K562 (cell line): ENCODE results near the gene DMD. TPM values are rescaled to one million over a fixed set of nuclear protein-coding genes. Genes with fewer than 3 reads are reported as not detected.

Experiments used
- ATAC-seq: fragments of 200-7000 bp; cut with Tn5 transposase; 3 replicates; pipeline ENCODE4 v1.9.1; 2020; ENCODE audit warnings: moderate library complexity
- BruUV-seq: library from RNA; stranded (reverse); fragments of 400-500 nt; replicated peaks from 2 replicates; lab custom pipeline; 2021; lab: Mats Ljungman, UMichigan
- CTCF ChIA-PET: fragments of 300-600 bp; formaldehyde crosslinking; extraction: SDS; loops from one replicate; lab custom pipeline; 2021; ENCODE audit warnings: low intra/inter-chr PET ratio; lab: Yijun Ruan, JAX
- POLR2A ChIA-PET: fragments of 300-600, 350-650 bp; sonication (Branson Sonifier 250); formaldehyde crosslinking; extraction: SDS; loops from one replicate; lab custom pipeline; 2021; ENCODE audit warnings: antibody characterized with exemption, inconsistent platforms; lab: Yijun Ruan, JAX
- DNase-seq, 4 experiments: peaks; one replicate each; pipeline versions ENCODE4 v3.0.0 to v3.0.0-alpha.2; 2011 to 2018; ENCODE audit warnings: low spot score in 3 of 4, mixed read lengths in 3 of 4; ENCODE audit errors: extremely low read depth in 1 of 4
- FAIRE-seq: peaks from 2 replicates; lab custom pipeline; 2011; peaks lifted over from hg19 to GRCh38; lab: Jason Lieb, UNC
- H2AFZ ChIP-seq: 2 replicates; pipeline ENCODE4 v1.6.0; 2011; ENCODE audit warnings: low read depth, low read length, control low read depth, inconsistent platforms
- H3K27ac ChIP-seq: fragments of 200-600 bp; 3 replicates; pipeline ENCODE4 v1.8.0; 2011; ENCODE audit warnings: low read depth, mild to moderate bottlenecking, control low read depth, inconsistent platforms, low read length, moderate library complexity, mixed read lengths; ENCODE audit errors: extremely low read depth
- H3K27me3 ChIP-seq, 2 experiments: fragments of 300-600 bp in 1 of 2; 2 replicates in 1 of 2; 3 replicates in 1 of 2; pipeline versions ENCODE4 v1.6.0 to v1.8.0; 2011; ENCODE audit warnings: inconsistent platforms in 2 of 2, low read length in 2 of 2, mild to moderate bottlenecking in 1 of 2, mixed read lengths in 1 of 2, moderate library complexity in 1 of 2; ENCODE audit not compliant: control insufficient read depth in 2 of 2, insufficient read depth in 2 of 2
- H3K36me3 ChIP-seq: fragments of 300-600 bp; 3 replicates; pipeline ENCODE4 v1.8.0; 2011; ENCODE audit warnings: mild to moderate bottlenecking, low read length, inconsistent platforms; ENCODE audit not compliant: control insufficient read depth, insufficient read depth
- H3K4me1 ChIP-seq, 2 experiments: fragments of 200-600 bp in 1 of 2; replicated peaks in 1 of 2; 2 replicates in 1 of 2; 3 replicates in 1 of 2; pipeline versions ENCODE4 v1.5.1 to v1.8.0; 2011; ENCODE audit warnings: inconsistent platforms in 2 of 2, low read length in 2 of 2, mild to moderate bottlenecking in 1 of 2, mixed read lengths in 1 of 2, moderate library complexity in 1 of 2; ENCODE audit not compliant: control insufficient read depth in 2 of 2, insufficient read depth in 2 of 2
- H3K4me2 ChIP-seq: 2 replicates; pipeline ENCODE4 v1.6.1; 2011; ENCODE audit warnings: low read length, control low read depth, inconsistent platforms, mixed read lengths; ENCODE audit not compliant: insufficient read depth
- H3K4me3 ChIP-seq: fragments of 200-600 bp; sonication (generic), shearing (Covaris generic); 2 replicates; pipeline ENCODE4 v1.5.1; 2016; ENCODE audit warnings: control low read depth, inconsistent platforms
- H3K79me2 ChIP-seq: fragments of 200-600 bp; 3 replicates; pipeline ENCODE4 v1.8.0; 2011; ENCODE audit warnings: low read length, inconsistent platforms; ENCODE audit not compliant: control insufficient read depth, insufficient read depth
- H3K9ac ChIP-seq, 2 experiments: 2 replicates each; pipeline versions ENCODE4 v1.6.0 to v1.6.1; 2011; ENCODE audit warnings: low read depth in 2 of 2, low read length in 2 of 2, control low read depth in 1 of 2, inconsistent platforms in 1 of 2, mild to moderate bottlenecking in 1 of 2, mixed read lengths in 1 of 2; ENCODE audit not compliant: insufficient read depth in 1 of 2
- H3K9me1 ChIP-seq: one replicate; pipeline ENCODE4 v1.6.0; 2011; ENCODE audit warnings: inconsistent platforms, mild to moderate bottlenecking, low read length, moderate library complexity; ENCODE audit not compliant: control insufficient read depth, insufficient read depth
- H3K9me3 ChIP-seq: replicated peaks from 2 replicates; pipeline ENCODE4 v1.5.1; 2011; ENCODE audit warnings: low read depth, low read length, inconsistent platforms; ENCODE audit not compliant: control insufficient read depth, insufficient read depth
- H4K20me1 ChIP-seq: replicated peaks from 2 replicates; pipeline ENCODE4 v1.6.1; 2011; ENCODE audit warnings: low read length, inconsistent platforms, mixed read lengths; ENCODE audit not compliant: control insufficient read depth, insufficient read depth
- ARNT ChIP-seq, 2 experiments: fragments of 450-650 bp; IDR thresholded peaks; 2 replicates each; pipeline ENCODE4 v1.6.1; 2016; ENCODE audit warnings: mild to moderate bottlenecking in 1 of 2
- WGBS: fragments of 100-300 bp; shearing (Covaris generic); methylation state at CpG from one replicate; pipeline ENCODE4 v1.1.6; 2016; ENCODE audit warnings: low coverage, mixed read lengths; ENCODE audit not compliant: insufficient coverage; ENCODE audit errors: missing lambda C conversion rate; 5-methylcytosine and 5-hydroxymethylcytosine counted together
- in situ Hi-C: fragments of 300-500 bp; cut with MboI; formaldehyde crosslinking; loops from 4 replicates; pipeline ENCODE4 v1.15.0; 2018; ENCODE audit warnings: inconsistent platforms, mixed read lengths
- intact Hi-C: fragments of 100-400 bp; cut with micrococcal nuclease; formaldehyde crosslinking; loops from 2 replicates; pipeline ENCODE4 v1.14.2; 2022
- polyA plus RNA-seq, 8 experiments: library from polyadenylated mRNA; depleted of rRNA in 4 of 8; stranded (reverse) in 5 of 8; unstranded in 3 of 8; fragments of >200 nt; fragmentation: Nextera tagmentation in 2 of 8; fragmentation: Illumina TruSeq in 1 of 8; extraction: Ambion mirVana in 2 of 8; extraction: Trizol in 1 of 8; gene quantifications; 2 replicates each; pipeline versions ENCODE4 v1.2.1 to v1.2.3, GENCODE V29; 2011 to 2014; ENCODE audit warnings: inconsistent platforms in 1 of 8, missing spikeins in 1 of 8
- total RNA-seq, 7 experiments: library from RNA; depleted of rRNA in 6 of 7; stranded (reverse); fragments of >200 nt in 6 of 7; fragmentation: Illumina TruSeq in 2 of 7; extraction: Trizol in 2 of 7; gene quantifications; 2 replicates each; pipeline versions ENCODE4 v1.2.1 to v1.2.3, GENCODE V29; 2011 to 2021; ENCODE audit warnings: low replicate concordance in 1 of 7
- TF ChIP-seq, protein P1 (sequence below): fragments of 450-650 bp; IDR thresholded peaks from 2 replicates; pipeline ENCODE4 v1.6.1; 2017; ENCODE audit warnings: antibody characterized with exemption
- TF ChIP-seq, protein P2 (sequence below): IDR thresholded peaks from 2 replicates; pipeline ENCODE4 v1.6.1; 2016; ENCODE audit warnings: missing genetic modification characterization, missing compliant biosample characterization
- TF ChIP-seq, protein P3 (sequence below): fragments of 250-450 bp; sonication (Bioruptor Pico); IDR thresholded peaks from 2 replicates; pipeline ENCODE4 v1.4.0; 2020; ENCODE audit warnings: borderline replicate concordance
- TF ChIP-seq, protein P4 (sequence below): fragments of 250-450 bp; sonication (Bioruptor Pico); IDR thresholded peaks from 2 replicates; pipeline ENCODE4 v1.5.0; 2021; ENCODE audit warnings: mild to moderate bottlenecking, moderate library complexity

Gene DMD
- total and polyA plus RNA-seq, 9 of the 15 experiments (the other 6 are each of a cell fraction or from before 2014, with no cell fraction given) = 3.8 to 20.4 (median 11.4) TPM

DNA sequence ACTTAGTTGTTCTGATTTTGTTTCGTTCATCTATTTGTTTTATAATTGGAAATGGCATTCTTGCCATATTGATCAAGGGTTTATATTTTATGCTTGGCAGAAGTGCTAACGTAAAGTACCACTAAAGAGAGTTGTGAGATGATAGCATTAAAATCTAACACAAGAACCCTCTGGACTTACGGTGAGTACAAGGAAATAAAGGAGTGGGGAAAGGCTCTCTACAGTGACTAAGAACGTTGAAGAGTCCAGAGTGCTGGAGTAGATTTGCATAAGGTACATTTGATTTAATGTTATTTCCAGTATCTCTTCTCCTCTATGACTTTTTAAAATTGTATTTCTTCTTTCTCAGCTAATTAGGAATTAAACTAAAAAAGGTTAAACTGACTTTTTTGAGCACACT is 612.6 kb downstream of the DMD start:
- Histone ChIP-seq H3K27me3 (no peaks in the 10 kb centered on the region), H3K9ac (no peak overlapping the region), H3K9me3 (no peaks in the 10 kb centered on the region)
- FAIRE-seq = no peak
- no peak for DNase-seq
- no peak for ATAC-seq
- TF ChIP-seq ARNT (IDR thresholded peaks at IDR 0.05) = no peak
- TF ChIP-seq, protein P1, sequence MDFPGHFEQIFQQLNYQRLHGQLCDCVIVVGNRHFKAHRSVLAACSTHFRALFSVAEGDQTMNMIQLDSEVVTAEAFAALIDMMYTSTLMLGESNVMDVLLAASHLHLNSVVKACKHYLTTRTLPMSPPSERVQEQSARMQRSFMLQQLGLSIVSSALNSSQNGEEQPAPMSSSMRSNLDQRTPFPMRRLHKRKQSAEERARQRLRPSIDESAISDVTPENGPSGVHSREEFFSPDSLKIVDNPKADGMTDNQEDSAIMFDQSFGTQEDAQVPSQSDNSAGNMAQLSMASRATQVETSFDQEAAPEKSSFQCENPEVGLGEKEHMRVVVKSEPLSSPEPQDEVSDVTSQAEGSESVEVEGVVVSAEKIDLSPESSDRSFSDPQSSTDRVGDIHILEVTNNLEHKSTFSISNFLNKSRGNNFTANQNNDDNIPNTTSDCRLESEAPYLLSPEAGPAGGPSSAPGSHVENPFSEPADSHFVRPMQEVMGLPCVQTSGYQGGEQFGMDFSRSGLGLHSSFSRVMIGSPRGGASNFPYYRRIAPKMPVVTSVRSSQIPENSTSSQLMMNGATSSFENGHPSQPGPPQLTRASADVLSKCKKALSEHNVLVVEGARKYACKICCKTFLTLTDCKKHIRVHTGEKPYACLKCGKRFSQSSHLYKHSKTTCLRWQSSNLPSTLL = no peak
- TF ChIP-seq, protein P2, sequence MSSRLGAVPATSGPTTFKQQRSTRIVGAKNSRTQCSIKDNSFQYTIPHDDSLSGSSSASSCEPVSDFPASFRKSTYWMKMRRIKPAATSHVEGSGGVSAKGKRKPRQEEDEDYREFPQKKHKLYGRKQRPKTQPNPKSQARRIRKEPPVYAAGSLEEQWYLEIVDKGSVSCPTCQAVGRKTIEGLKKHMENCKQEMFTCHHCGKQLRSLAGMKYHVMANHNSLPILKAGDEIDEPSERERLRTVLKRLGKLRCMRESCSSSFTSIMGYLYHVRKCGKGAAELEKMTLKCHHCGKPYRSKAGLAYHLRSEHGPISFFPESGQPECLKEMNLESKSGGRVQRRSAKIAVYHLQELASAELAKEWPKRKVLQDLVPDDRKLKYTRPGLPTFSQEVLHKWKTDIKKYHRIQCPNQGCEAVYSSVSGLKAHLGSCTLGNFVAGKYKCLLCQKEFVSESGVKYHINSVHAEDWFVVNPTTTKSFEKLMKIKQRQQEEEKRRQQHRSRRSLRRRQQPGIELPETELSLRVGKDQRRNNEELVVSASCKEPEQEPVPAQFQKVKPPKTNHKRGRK (tag) = no peak
- TF ChIP-seq, protein P3, sequence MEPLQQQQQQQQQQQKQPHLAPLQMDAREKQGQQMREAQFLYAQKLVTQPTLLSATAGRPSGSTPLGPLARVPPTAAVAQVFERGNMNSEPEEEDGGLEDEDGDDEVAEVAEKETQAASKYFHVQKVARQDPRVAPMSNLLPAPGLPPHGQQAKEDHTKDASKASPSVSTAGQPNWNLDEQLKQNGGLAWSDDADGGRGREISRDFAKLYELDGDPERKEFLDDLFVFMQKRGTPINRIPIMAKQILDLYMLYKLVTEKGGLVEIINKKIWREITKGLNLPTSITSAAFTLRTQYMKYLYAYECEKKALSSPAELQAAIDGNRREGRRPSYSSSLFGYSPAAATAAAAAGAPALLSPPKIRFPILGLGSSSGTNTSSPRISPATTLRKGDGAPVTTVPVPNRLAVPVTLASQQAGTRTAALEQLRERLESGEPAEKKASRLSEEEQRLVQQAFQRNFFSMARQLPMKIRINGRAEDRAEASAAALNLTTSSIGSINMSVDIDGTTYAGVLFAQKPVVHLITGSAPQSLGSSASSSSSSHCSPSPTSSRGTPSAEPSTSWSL (CRISPR knock-in tag) = no peak
- TF ChIP-seq, protein P4, sequence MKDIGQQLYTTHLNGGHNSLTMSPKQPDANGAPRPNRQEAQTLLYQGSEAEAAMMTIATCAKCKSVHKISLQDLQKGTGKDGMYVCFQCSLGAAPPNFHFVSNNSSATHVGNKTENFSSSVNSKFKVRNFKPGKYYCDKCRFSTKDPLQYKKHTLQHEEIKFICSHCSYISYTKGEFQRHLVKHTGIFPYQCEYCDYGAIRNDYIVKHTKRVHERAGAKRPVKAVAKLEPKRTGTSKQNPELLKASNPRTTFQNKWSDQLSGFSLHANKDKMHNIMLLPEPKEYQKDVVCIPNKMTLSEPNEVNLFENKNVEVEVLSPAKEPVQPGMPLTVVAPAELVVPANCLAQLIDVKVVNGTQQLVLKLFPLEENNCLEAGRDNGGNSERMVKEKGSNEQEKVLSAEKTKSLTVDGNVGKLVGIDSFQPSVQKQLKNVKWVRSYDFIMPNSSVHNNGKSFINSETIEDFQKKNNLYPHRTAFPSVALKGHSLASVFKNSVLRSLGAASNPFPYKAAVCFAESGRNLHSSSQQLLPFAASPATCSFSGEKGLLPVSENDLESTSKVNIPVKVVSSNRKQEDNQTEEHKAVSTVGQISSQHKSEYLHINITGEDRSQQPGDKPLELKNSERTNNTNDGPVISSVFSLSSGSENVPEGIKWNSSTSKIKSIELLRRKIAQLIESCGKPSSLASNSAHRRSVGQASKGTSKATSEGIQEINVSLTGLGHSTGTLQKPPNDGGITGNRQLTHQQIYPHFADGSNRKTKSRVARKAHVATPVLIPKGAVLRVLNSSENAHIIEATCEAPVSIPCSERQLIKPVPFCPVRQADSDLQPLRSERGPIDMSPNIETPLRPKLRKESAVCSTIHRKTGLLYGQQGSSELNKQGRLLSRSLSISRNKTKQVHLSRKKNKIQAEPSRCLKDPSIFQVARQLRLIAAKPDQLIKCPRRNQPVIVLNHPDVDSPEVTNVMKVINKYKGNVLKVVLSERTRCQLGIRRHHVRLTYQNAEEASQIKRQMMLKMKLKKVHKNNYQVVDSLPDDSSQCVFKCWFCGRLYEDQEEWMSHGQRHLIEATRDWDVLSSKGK (CRISPR knock-in tag) = no peak
- TF ChIP-seq, all 486 proteins: peak for 0
- Histone ChIP-seq H3K36me3 (no peaks in the 10 kb centered on the region), H3K79me2 (no peaks in the 10 kb centered on the region), H3K4me1 (no peaks in the 10 kb centered on the region), H3K9me1 (no peaks in the 10 kb centered on the region), H3K4me2 (no peak overlapping the region), H2AFZ (no peak overlapping the region), H3K27ac (no peak overlapping the region), H4K20me1 (no peaks in the 10 kb centered on the region), H3K4me3 (no peak overlapping the region)
- BruUV-seq = no TSS peak
- 0% methylated on average over 4 of the region's 4 CpGs for whole genome bisulfite sequencing
- ChIA-PET POLR2A (no interaction called here), CTCF (no interaction called here)
- in situ Hi-C loops (no loop called here), intact Hi-C loops (no loop called here)
